ENCODE data around the gene NOXA1.

DNA sequence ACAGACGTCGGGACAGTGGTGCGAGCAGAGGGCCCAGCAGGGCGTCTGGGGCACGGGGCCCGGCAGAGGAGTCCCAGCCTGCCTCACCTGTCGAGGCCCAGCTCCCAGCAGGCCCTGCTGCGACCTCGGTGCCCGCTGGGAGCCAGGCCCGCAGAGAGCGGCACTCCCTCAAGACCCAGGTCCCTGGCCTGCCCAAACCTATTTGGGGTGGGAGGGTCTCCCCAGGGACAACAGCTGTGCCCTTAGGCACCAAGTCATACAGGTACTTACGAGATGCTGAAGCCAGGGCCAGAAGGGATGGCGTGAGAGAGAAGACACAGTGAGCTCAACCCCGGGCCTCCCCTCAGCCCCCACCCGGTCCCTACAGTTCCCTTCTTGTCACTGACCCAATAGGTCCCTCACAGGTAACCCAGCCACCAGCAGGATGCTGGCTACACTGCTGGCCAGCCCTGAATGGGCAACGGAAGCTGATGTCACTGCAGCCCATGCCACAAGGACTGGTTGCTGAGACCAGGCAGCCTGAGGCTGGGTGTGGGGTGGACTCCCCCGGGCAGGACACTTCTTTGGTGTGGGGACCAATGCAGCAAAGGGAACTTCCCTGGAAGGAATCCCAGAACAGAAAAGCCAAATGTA, 32.3 kb downstream of the NOXA1 start:
- TF ChIP-seq POLR2A (IDR thresholded peaks at IDR 0.05) (no peak), POLR2AphosphoS5 (IDR thresholded peaks at IDR 0.05) (no peak)
- TF ChIP-seq, protein P1, sequence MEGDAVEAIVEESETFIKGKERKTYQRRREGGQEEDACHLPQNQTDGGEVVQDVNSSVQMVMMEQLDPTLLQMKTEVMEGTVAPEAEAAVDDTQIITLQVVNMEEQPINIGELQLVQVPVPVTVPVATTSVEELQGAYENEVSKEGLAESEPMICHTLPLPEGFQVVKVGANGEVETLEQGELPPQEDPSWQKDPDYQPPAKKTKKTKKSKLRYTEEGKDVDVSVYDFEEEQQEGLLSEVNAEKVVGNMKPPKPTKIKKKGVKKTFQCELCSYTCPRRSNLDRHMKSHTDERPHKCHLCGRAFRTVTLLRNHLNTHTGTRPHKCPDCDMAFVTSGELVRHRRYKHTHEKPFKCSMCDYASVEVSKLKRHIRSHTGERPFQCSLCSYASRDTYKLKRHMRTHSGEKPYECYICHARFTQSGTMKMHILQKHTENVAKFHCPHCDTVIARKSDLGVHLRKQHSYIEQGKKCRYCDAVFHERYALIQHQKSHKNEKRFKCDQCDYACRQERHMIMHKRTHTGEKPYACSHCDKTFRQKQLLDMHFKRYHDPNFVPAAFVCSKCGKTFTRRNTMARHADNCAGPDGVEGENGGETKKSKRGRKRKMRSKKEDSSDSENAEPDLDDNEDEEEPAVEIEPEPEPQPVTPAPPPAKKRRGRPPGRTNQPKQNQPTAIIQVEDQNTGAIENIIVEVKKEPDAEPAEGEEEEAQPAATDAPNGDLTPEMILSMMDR (IDR thresholded peaks at IDR 0.05), result no peak
